Measurements from ENCODE around the gene BDKRB1. TPM values are rescaled to one million over a fixed set of nuclear protein-coding genes. Genes with fewer than 3 reads are reported as not detected.

BDKRB1 gene
- not detected for total RNA-seq (ENCODE audit: unreplicated experiment)
- long read RNA-seq, result 0 reads

DNA sequence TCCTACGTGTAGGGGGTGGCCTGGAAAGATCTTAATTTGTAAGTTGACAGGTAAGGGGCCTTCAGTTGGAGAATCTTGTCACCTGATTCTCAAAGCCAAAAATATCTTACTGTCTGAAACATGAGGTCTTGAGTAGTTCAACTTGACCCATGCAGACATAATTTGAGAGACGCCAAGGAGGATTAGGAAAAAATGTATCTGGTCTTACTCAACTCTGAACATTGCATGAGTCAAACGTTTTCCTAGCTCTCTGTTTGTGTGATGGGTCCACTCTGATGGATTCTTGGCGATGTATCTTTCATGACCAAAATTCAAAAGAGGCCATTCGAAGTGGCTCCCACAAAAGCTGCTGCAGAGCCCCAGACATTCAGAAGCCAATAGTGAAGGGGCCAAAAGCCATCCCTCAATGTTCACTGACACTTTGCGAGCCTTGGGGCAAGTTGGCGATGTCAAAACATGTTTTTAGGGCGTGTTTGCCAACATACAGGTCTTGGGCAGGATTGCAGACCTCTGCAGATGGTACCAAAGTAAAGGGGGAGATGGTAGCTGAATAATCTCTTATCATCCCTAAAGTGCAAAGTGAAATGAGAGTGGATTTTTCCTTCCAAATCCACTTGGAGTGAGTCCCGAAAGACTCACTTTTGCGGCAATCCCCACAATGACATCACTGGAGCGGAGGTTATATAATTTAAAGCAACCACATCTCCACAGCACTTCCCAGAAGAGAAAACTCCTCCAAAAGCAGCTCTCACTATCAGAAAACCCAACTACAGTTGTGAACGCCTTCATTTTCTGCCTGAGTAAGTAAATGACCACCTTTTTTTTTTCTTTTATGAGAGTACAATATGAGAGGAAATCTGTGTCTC, at the start of gene BDKRB1:
TSS of gene BDKRB1 (plus strand) at position 710 of the 866 bp plus-strand sequence. CDS start 7,473 bp downstream, outside the sequence.
- no peak for DNase-seq (ENCODE audit: low spot score)
- Mint-ChIP-seq H3K27ac (ENCODE audit: unreplicated experiment) (no peak within 1 kb of the TSS), H3K27me3 (ENCODE audit: unreplicated experiment) (peaks cover 16% of the 10 kb centered on the region), H3K36me3 (ENCODE audit: low read depth, unreplicated experiment) (no peaks in the 10 kb centered on the region), H3K4me1 (ENCODE audit: unreplicated experiment) (no peaks in the 10 kb centered on the region), H3K4me3 (ENCODE audit: unreplicated experiment) (no peak within 1 kb of the TSS), H3K9me3 (ENCODE audit: unreplicated experiment) (no peaks in the 10 kb centered on the region)
- no peak for TF ChIP-seq CTCF (IDR thresholded peaks at IDR 0.05; ENCODE audit: unreplicated experiment)

- no peak overlapping the region for H3K4me3 Mint-ChIP-seq (ENCODE audit: unreplicated experiment)
- peaks cover 4% of the 10 kb centered on the region for H3K27me3 Mint-ChIP-seq (ENCODE audit: unreplicated experiment)
- peaks cover 6% of the 10 kb centered on the region for H3K4me1 Mint-ChIP-seq (ENCODE audit: unreplicated experiment)
- no peak for TF ChIP-seq CTCF (IDR thresholded peaks at IDR 0.05; ENCODE audit: unreplicated experiment)
- DNase-seq (ENCODE audit: low spot score), result no peak
- no peaks in the 10 kb centered on the region for H3K9me3 Mint-ChIP-seq (ENCODE audit: unreplicated experiment)
- no peaks in the 10 kb centered on the region for H3K36me3 Mint-ChIP-seq (ENCODE audit: low read depth, unreplicated experiment)
- no peak overlapping the region for H3K27ac Mint-ChIP-seq (ENCODE audit: unreplicated experiment)
Measured at GRCh38 chr14:96206461-96206860, 49.5 kb upstream of the BDKRB1 start.

DNA sequence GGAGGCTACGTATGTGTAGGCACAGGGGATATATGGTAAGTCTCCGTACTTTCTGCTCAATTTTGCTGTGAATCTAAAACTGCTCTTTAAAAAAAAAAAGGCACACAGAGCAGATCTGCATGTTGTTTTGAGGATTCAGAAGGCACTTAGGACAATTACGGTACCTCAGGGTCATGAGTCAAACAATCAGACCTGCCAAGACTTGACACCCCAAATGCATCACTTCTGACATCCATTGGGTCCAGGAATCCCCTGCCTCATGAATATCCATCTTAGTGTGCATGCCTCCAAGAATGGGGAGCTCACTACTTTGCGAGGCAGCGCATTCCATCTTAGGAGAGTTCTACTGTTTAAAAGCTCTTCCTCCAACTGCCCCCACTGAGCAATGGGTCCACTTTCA, 48.3 kb upstream of the BDKRB1 start:
- Mint-ChIP-seq H3K9me3 (ENCODE audit: unreplicated experiment) (no peaks in the 10 kb centered on the region), H3K27me3 (ENCODE audit: unreplicated experiment) (peaks cover 6% of the 10 kb centered on the region), H3K4me3 (ENCODE audit: unreplicated experiment) (no peak overlapping the region), H3K36me3 (ENCODE audit: low read depth, unreplicated experiment) (no peaks in the 10 kb centered on the region), H3K4me1 (ENCODE audit: unreplicated experiment) (peaks cover 6% of the 10 kb centered on the region), H3K27ac (ENCODE audit: unreplicated experiment) (no peak overlapping the region)
- DNase-seq (ENCODE audit: low spot score), result no peak
- no peak for TF ChIP-seq CTCF (IDR thresholded peaks at IDR 0.05; ENCODE audit: unreplicated experiment)

DNA sequence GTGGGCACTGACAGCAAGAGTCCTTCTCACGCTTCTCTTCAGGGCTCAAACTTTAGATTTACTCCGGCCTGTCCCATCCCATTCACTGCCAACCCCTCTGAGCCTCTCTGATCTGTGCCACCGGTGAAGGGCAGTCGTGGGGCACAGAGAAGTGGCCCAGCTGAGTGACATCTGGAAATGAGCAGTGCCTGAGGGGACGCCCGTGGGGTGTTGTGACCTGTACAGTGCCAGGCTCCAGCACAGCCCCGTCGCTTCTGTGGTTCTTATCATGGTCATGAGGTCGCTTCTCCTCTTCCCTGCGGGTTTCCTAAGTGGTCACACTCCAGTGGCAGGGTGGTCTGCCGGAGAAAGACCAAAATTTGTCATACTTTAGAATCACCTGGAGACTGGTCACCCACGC, 47.3 kb upstream of the BDKRB1 start:
- Mint-ChIP-seq H3K9me3 (ENCODE audit: unreplicated experiment) (no peaks in the 10 kb centered on the region), H3K27ac (ENCODE audit: unreplicated experiment) (no peak overlapping the region), H3K4me1 (ENCODE audit: unreplicated experiment) (peaks cover 6% of the 10 kb centered on the region), H3K36me3 (ENCODE audit: low read depth, unreplicated experiment) (peaks cover 5% of the 10 kb centered on the region), H3K4me3 (ENCODE audit: unreplicated experiment) (no peak overlapping the region), H3K27me3 (ENCODE audit: unreplicated experiment) (peaks cover 6% of the 10 kb centered on the region)
- TF ChIP-seq CTCF (IDR thresholded peaks at IDR 0.05; ENCODE audit: unreplicated experiment), result no peak
- DNase-seq (ENCODE audit: low spot score), result no peak

- Mint-ChIP-seq H3K9me3 (ENCODE audit: unreplicated experiment) (no peaks in the 10 kb centered on the region), H3K36me3 (ENCODE audit: low read depth, unreplicated experiment) (peaks cover 5% of the 10 kb centered on the region), H3K4me1 (ENCODE audit: unreplicated experiment) (no peaks in the 10 kb centered on the region), H3K27ac (ENCODE audit: unreplicated experiment) (no peak overlapping the region), H3K4me3 (ENCODE audit: unreplicated experiment) (no peak overlapping the region), H3K27me3 (ENCODE audit: unreplicated experiment) (peaks cover 2% of the 10 kb centered on the region)
- TF ChIP-seq CTCF (IDR thresholded peaks at IDR 0.05; ENCODE audit: unreplicated experiment), result no peak
- no peak for DNase-seq (ENCODE audit: low spot score)
Measured at GRCh38 chr14:96212140-96212539, 43.9 kb upstream of the BDKRB1 start.
